H1 (cell line): ENCODE results near the gene ZNF385B. TPM values are rescaled to one million over a fixed set of nuclear protein-coding genes. Genes with fewer than 3 reads are reported as not detected.
A peak's percentile ranks its signal among the peaks of the same experiment; 100 is the strongest.

Source experiments
- CTCF ChIA-PET: fragments of 300-600 bp; sonication (Branson Sonifier 250); formaldehyde crosslinking; loops from one replicate; lab custom pipeline; 2021; ENCODE audit not compliant: partially characterized antibody; lab: Charles Lee
- POLR2A ChIA-PET: fragments of 300-600 bp; sonication (Branson Sonifier 250); formaldehyde crosslinking; loops from one replicate; lab custom pipeline; 2021; ENCODE audit warnings: inconsistent platforms; ENCODE audit not compliant: partially characterized antibody; lab: Charles Lee
- DNase-seq, 2 experiments: peaks; one replicate each; pipeline versions ENCODE4 v3.0.0 to v3.0.0-alpha.2; 2010 to 2022; ENCODE audit warnings: low spot score in 2 of 2, low read depth in 1 of 2, mixed read lengths in 1 of 2
- FAIRE-seq: peaks from 2 replicates; lab custom pipeline; 2011; peaks lifted over from hg19 to GRCh38; lab: Jason Lieb, UNC
- H2AFZ ChIP-seq: 2 replicates; pipeline ENCODE4 v1.8.1; 2012; ENCODE audit warnings: low read length, inconsistent platforms
- H2AK5ac ChIP-seq: 2 replicates; pipeline ENCODE4 v1.6.1; 2013; ENCODE audit warnings: low read depth, low read length
- H2BK120ac ChIP-seq: replicated peaks from 2 replicates; pipeline ENCODE3; 2013; ENCODE audit warnings: low read depth, low read length, inconsistent platforms
- H2BK12ac ChIP-seq: 2 replicates; pipeline ENCODE4 v1.6.1; 2013; ENCODE audit warnings: low read depth, low read length
- H2BK15ac ChIP-seq: 2 replicates; pipeline ENCODE4 v1.6.1; 2013; ENCODE audit warnings: low read length
- H2BK20ac ChIP-seq: 2 replicates; pipeline ENCODE4 v1.6.1; 2013; ENCODE audit warnings: low read length
- H2BK5ac ChIP-seq: 2 replicates; pipeline ENCODE4 v1.6.1; 2013; ENCODE audit warnings: low read depth, low read length
- H3K14ac ChIP-seq: 2 replicates; pipeline ENCODE4 v1.6.1; 2013; ENCODE audit warnings: inconsistent platforms; ENCODE audit not compliant: insufficient read length
- H3K18ac ChIP-seq: 2 replicates; pipeline ENCODE4 v1.6.1; 2013; ENCODE audit warnings: low read length; ENCODE audit errors: extremely low read depth
- H3K23ac ChIP-seq: 2 replicates; pipeline ENCODE4 v1.6.1; 2013; ENCODE audit warnings: inconsistent platforms; ENCODE audit not compliant: insufficient read length
- H3K23me2 ChIP-seq: 2 replicates; pipeline ENCODE4 v1.6.1; 2013; ENCODE audit warnings: low read depth, low read length
- H3K27ac ChIP-seq: 2 replicates; pipeline ENCODE4 v1.6.1; 2011; ENCODE audit warnings: low read depth, low read length, inconsistent platforms
- H3K27me3 ChIP-seq, 4 experiments: replicated peaks in 1 of 4; 1 replicate in 1 of 4; 2 replicates in 3 of 4; pipeline versions ENCODE4 v1.6.1 to v1.8.1; 2011 to 2013; ENCODE audit warnings: low read length in 3 of 4, mild to moderate bottlenecking in 3 of 4, inconsistent platforms in 2 of 4, mixed read lengths in 2 of 4, moderate library complexity in 1 of 4; ENCODE audit not compliant: control insufficient read depth in 3 of 4, insufficient read depth in 3 of 4; ENCODE audit errors: extremely low read depth in 1 of 4
- H3K36me3 ChIP-seq, 4 experiments: 2 replicates each; pipeline versions ENCODE4 v1.6.1 to v1.8.1; 2011 to 2013; ENCODE audit warnings: mild to moderate bottlenecking in 4 of 4, low read length in 3 of 4, moderate library complexity in 2 of 4, control low read depth in 1 of 4, inconsistent platforms in 1 of 4; ENCODE audit not compliant: insufficient read depth in 4 of 4, control insufficient read depth in 2 of 4
- H3K4ac ChIP-seq: replicated peaks from 2 replicates; pipeline ENCODE3; 2013; ENCODE audit warnings: low read length, low read depth, mixed read lengths, inconsistent platforms; ENCODE audit not compliant: insufficient read length
- H3K4me1 ChIP-seq, 4 experiments: replicated peaks in 1 of 4; 1 replicate in 1 of 4; 2 replicates in 3 of 4; pipeline versions ENCODE4 v1.6.1 to v1.8.1; 2011 to 2013; ENCODE audit warnings: low read length in 3 of 4, inconsistent platforms in 2 of 4, mixed read lengths in 1 of 4; ENCODE audit not compliant: insufficient read depth in 4 of 4, control insufficient read depth in 3 of 4
- H3K4me2 ChIP-seq, 2 experiments: 2 replicates each; pipeline versions ENCODE4 v1.6.1 to v1.8.1; 2011 to 2013; ENCODE audit warnings: low read depth in 2 of 2, low read length in 2 of 2, control low read depth in 1 of 2, inconsistent platforms in 1 of 2, mild to moderate bottlenecking in 1 of 2; ENCODE audit not compliant: insufficient read depth in 1 of 2
- H3K4me3 ChIP-seq, 4 experiments: fragments of 200-600, 300-600 bp in 1 of 4; sonication (generic), shearing (Covaris generic), sonication (Bioruptor Twin) in 1 of 4; 2 replicates each; pipeline versions ENCODE4 v1.5.1 to v1.8.1; 2011 to 2016; ENCODE audit warnings: low read length in 4 of 4, low read depth in 3 of 4, control low read depth in 2 of 4, inconsistent platforms in 2 of 4, mild to moderate bottlenecking in 2 of 4, mixed read lengths in 1 of 4, moderate library complexity in 1 of 4; ENCODE audit not compliant: insufficient read depth in 2 of 4; ENCODE audit errors: extremely low read depth in 1 of 4
- H3K56ac ChIP-seq: replicated peaks from 2 replicates; pipeline ENCODE3; 2013; ENCODE audit warnings: low read depth, mild to moderate bottlenecking, mixed read lengths, low read length, inconsistent platforms; ENCODE audit not compliant: insufficient read length
- H3K79me1 ChIP-seq: 2 replicates; pipeline ENCODE4 v1.6.1; 2013; ENCODE audit warnings: low read depth, low read length, control low read depth
- H3K79me2 ChIP-seq, 2 experiments: 2 replicates each; pipeline versions ENCODE4 v1.6.1 to v1.8.1; 2012 to 2013; ENCODE audit warnings: low read length in 2 of 2, mild to moderate bottlenecking in 2 of 2, inconsistent platforms in 1 of 2; ENCODE audit not compliant: insufficient read depth in 2 of 2, control insufficient read depth in 1 of 2
- H3K9ac ChIP-seq, 4 experiments: replicated peaks in 1 of 4; 1 replicate in 1 of 4; 2 replicates in 3 of 4; pipeline versions ENCODE4 v1.6.1 to v1.8.1; 2011 to 2013; ENCODE audit warnings: low read depth in 3 of 4, low read length in 3 of 4, control low read depth in 2 of 4, mild to moderate bottlenecking in 2 of 4, moderate library complexity in 2 of 4, inconsistent platforms in 1 of 4; ENCODE audit errors: extremely low read depth in 1 of 4
- H3K9me3 ChIP-seq, 2 experiments: 2 replicates each; pipeline versions ENCODE4 v1.6.1 to v1.8.1; 2012 to 2013; ENCODE audit warnings: mild to moderate bottlenecking in 2 of 2, moderate library complexity in 2 of 2, control low read depth in 1 of 2, inconsistent platforms in 1 of 2, low read depth in 1 of 2, low read length in 1 of 2, mixed read lengths in 1 of 2; ENCODE audit not compliant: insufficient read depth in 2 of 2
- H4K20me1 ChIP-seq, 2 experiments: replicated peaks in 1 of 2; 2 replicates each; pipeline versions ENCODE3 to v1.8.1; 2011 to 2013; ENCODE audit warnings: inconsistent platforms in 2 of 2, low read length in 2 of 2, mild to moderate bottlenecking in 1 of 2; ENCODE audit not compliant: insufficient read depth in 2 of 2, control insufficient read depth in 1 of 2
- H4K5ac ChIP-seq: 2 replicates; pipeline ENCODE4 v1.6.1; 2013; ENCODE audit warnings: low read length, low read depth, mixed read lengths, inconsistent platforms; ENCODE audit not compliant: insufficient read length
- H4K8ac ChIP-seq: 2 replicates; pipeline ENCODE4 v1.8.0; 2013; ENCODE audit warnings: mild to moderate bottlenecking, moderate library complexity, low read length, inconsistent platforms; ENCODE audit not compliant: insufficient read depth; ENCODE audit errors: extremely low read depth
- H4K91ac ChIP-seq: replicated peaks from 2 replicates; pipeline ENCODE3; 2013; ENCODE audit warnings: low read length, mixed read lengths, inconsistent platforms; ENCODE audit not compliant: insufficient read length
- EP300 ChIP-seq, 2 experiments: IDR thresholded peaks; 1 replicate in 1 of 2; 2 replicates in 1 of 2; pipeline ENCODE4 v1.6.1; 2011 to 2012; ENCODE audit warnings: low read depth in 2 of 2, low read length in 2 of 2, mild to moderate bottlenecking in 2 of 2, borderline replicate concordance in 1 of 2, inconsistent platforms in 1 of 2, moderate library complexity in 1 of 2
- USF2 ChIP-seq: IDR thresholded peaks from 2 replicates; pipeline ENCODE4 v1.6.1; 2011; ENCODE audit warnings: low read length, improper control_type of control experiment
- WGBS, 2 experiments: shearing (Covaris generic) in 1 of 2; methylation state at CpG; one replicate each; pipeline versions ENCODE4 v1.1.6 to v1.1.7; 2013 to 2015; ENCODE audit warnings: low lambda C conversion rate in 2 of 2, mixed read lengths in 2 of 2, inconsistent platforms in 1 of 2, low coverage in 1 of 2, missing lambda C conversion rate in 1 of 2; ENCODE audit not compliant: insufficient replicate concordance in 2 of 2, insufficient coverage in 1 of 2, insufficient read length in 1 of 2; ENCODE audit errors: extremely low coverage in 1 of 2, missing lambda C conversion rate in 1 of 2; 5-methylcytosine and 5-hydroxymethylcytosine counted together
- polyA plus RNA-seq, 7 experiments: library from polyadenylated mRNA; depleted of rRNA in 3 of 7; stranded (reverse) in 5 of 7; unstranded in 2 of 7; fragments of >200 nt in 5 of 7; fragments of 200-250 nt in 2 of 7; gene quantifications; 1 replicate in 5 of 7; 2 replicates in 1 of 7; 4 replicates in 1 of 7; pipeline versions ENCODE4 v1.2.1 to v1.2.3, GENCODE V29; 2011 to 2013; ENCODE audit warnings: missing spikeins in 2 of 7, mixed read lengths in 2 of 7
- total RNA-seq: library from RNA; stranded (reverse); fragmentation: NEBNext Ultra II Directional; extraction: Animal tissue kit (Norgen Biotek cat#: 25700); gene quantifications from 2 replicates; pipeline ENCODE4 v1.2.1, GENCODE V29; 2021

Gene ZNF385B
- total and polyA plus RNA-seq, 2 of the 8 experiments (the other 6 are each of a cell fraction or from before 2014, with no cell fraction given), result 1.1 to 3.7 TPM

- no peaks in the 10 kb centered on the region for H3K4me1 ChIP-seq
- H3K9ac ChIP-seq, result no peak overlapping the region
- no peak for FAIRE-seq
- no peaks in the 10 kb centered on the region for H3K9me3 ChIP-seq
- no peaks in the 10 kb centered on the region for H3K27me3 ChIP-seq
- peak overlapping the region; percentile 88 for H3K4ac ChIP-seq
- H2BK120ac ChIP-seq, result no peak overlapping the region
- H3K18ac ChIP-seq, result no peak overlapping the region
- no peak overlapping the region for H2AFZ ChIP-seq
- H3K4me2 ChIP-seq, result no peak overlapping the region
- H2BK15ac ChIP-seq, result no peak overlapping the region
- no peak overlapping the region for H2BK5ac ChIP-seq
- no peak overlapping the region for H4K91ac ChIP-seq
- H2BK20ac ChIP-seq, result no peak overlapping the region
- ChIA-PET CTCF (no interaction called here), POLR2A (no interaction called here)
- whole genome bisulfite sequencing, 2 experiments, result 85% methylated on average over 1 of the region's 1 CpG; no CpG with 5 or more reads in 1 of the 2 experiments
- H3K23ac ChIP-seq, result no peak overlapping the region
- H3K56ac ChIP-seq, result no peak overlapping the region
- DNase-seq, result no peak
- H4K20me1 ChIP-seq, result no peaks in the 10 kb centered on the region
- H3K36me3 ChIP-seq, result no peaks in the 10 kb centered on the region
- H3K79me1 ChIP-seq, result no peaks in the 10 kb centered on the region
- no peak overlapping the region for H3K27ac ChIP-seq
- H4K5ac ChIP-seq, result no peak overlapping the region
- H2BK12ac ChIP-seq, result no peak overlapping the region
- H3K23me2 ChIP-seq, result no peaks in the 10 kb centered on the region; the same call in 1 of the 2 replicates
- 0 out of 4 replicates have a peak, but pooled peaks cover 0 to 3% of the 10 kb centered on the region in 2 experiments for H3K79me2 ChIP-seq
- H3K14ac ChIP-seq, result no peak overlapping the region
- H2AK5ac ChIP-seq, result peak overlapping the region; percentile 16; the same call in 1 of the 2 replicates
- H3K4me3 ChIP-seq, result no peak overlapping the region
- no peak overlapping the region for H4K8ac ChIP-seq
- TF ChIP-seq USF2 (no peak), EP300 (IDR thresholded peaks at IDR 0.05; ENCODE audit: borderline replicate concordance in 1 of 2, low read depth in 2 of 2, low read length in 2 of 2) (no peak)
These were observed 44.1 kb downstream of the ZNF385B start for GRCh38 chr2:179817181-179817841.
